HepG2 (cell line): ENCODE data around the gene PDRG1. TPM values are rescaled to one million over a fixed set of nuclear protein-coding genes. Genes with fewer than 3 reads are reported as not detected.

Experiments used
- AKAP8 ChIP-seq: sonication (generic); formaldehyde crosslinking; IDR thresholded peaks from 2 replicates; pipeline ENCODE4 v1.5.1; 2020; ENCODE audit warnings: mild to moderate bottlenecking, missing genetic modification reagents
- IKZF4 ChIP-seq: sonication (generic); formaldehyde crosslinking; IDR thresholded peaks from 2 replicates; pipeline ENCODE4 v1.5.1; 2020; ENCODE audit warnings: borderline replicate concordance, mild to moderate bottlenecking, low read depth, missing genetic modification reagents; ENCODE audit errors: not compliant biosample characterization
- MAFG ChIP-seq: sonication (generic); formaldehyde crosslinking; IDR thresholded peaks from 2 replicates; pipeline ENCODE4 v1.5.1; 2020; ENCODE audit warnings: mild to moderate bottlenecking, missing genetic modification reagents
- PAWR ChIP-seq: sonication (generic); formaldehyde crosslinking; IDR thresholded peaks from 2 replicates; pipeline ENCODE4 v1.4.0; 2020; ENCODE audit warnings: missing genetic modification reagents, mild to moderate bottlenecking, borderline replicate concordance
- TBX3 ChIP-seq: fragments of 450-650 bp; IDR thresholded peaks from 2 replicates; pipeline ENCODE4 v1.6.1; 2017; ENCODE audit warnings: antibody characterized with exemption, mild to moderate bottlenecking, inconsistent platforms, borderline replicate concordance
- U2AF1 ChIP-seq: fragments of 200-400 bp; formaldehyde crosslinking; optimal IDR thresholded peaks from 2 replicates; pipeline ENCODE3; 2017; ENCODE audit warnings: mild to moderate bottlenecking, low read depth, low read length
- ZKSCAN8 ChIP-seq: IDR thresholded peaks from 2 replicates; pipeline ENCODE4 v1.6.1; 2016; ENCODE audit warnings: borderline replicate concordance, missing genetic modification reagents, missing compliant biosample characterization
- ZNF256 ChIP-seq: sonication (generic); formaldehyde crosslinking; conservative IDR thresholded peaks from 2 replicates; pipeline ENCODE4 v1.4.0; 2020; ENCODE audit warnings: missing genetic modification reagents
- ZNF317 ChIP-seq: sonication (generic); formaldehyde crosslinking; IDR thresholded peaks from 2 replicates; pipeline ENCODE4 v1.5.0; 2020; ENCODE audit warnings: mild to moderate bottlenecking, missing genetic modification reagents
- ZNF329 ChIP-seq: sonication (generic); formaldehyde crosslinking; IDR thresholded peaks from 2 replicates; pipeline ENCODE4 v1.9.0; 2021; ENCODE audit warnings: low read depth, mild to moderate bottlenecking, missing genetic modification reagents
- ZNF34 ChIP-seq: sonication (generic); formaldehyde crosslinking; IDR thresholded peaks from 2 replicates; pipeline ENCODE4 v1.4.0; 2020; ENCODE audit warnings: mild to moderate bottlenecking, missing genetic modification reagents, borderline replicate concordance
- ZNF510 ChIP-seq: sonication (generic); formaldehyde crosslinking; IDR thresholded peaks from 2 replicates; pipeline ENCODE4 v1.4.0; 2020; ENCODE audit warnings: low read depth, mild to moderate bottlenecking, missing genetic modification reagents
- ZNF616 ChIP-seq: sonication (generic); formaldehyde crosslinking; IDR thresholded peaks from 2 replicates; pipeline ENCODE4 v1.5.0; 2020; ENCODE audit warnings: low read depth, mild to moderate bottlenecking, missing genetic modification reagents
- ZNF7 ChIP-seq: IDR thresholded peaks from 2 replicates; pipeline ENCODE4 v1.6.1; 2016; ENCODE audit warnings: missing biosample characterization, missing genetic modification reagents
- ZNF773 ChIP-seq: sonication (generic); formaldehyde crosslinking; IDR thresholded peaks from 2 replicates; pipeline ENCODE4 v1.4.0; 2020; ENCODE audit warnings: missing genetic modification reagents, borderline replicate concordance
- ZNF790 ChIP-seq: sonication (generic); formaldehyde crosslinking; IDR thresholded peaks from 2 replicates; pipeline ENCODE4 v1.8.0; 2022; ENCODE audit warnings: missing genetic modification reagents, mild to moderate bottlenecking, borderline replicate concordance
- ZNF839 ChIP-seq: sonication (generic); formaldehyde crosslinking; IDR thresholded peaks from 2 replicates; pipeline ENCODE4 v1.4.0; 2020; ENCODE audit warnings: missing genetic modification reagents, mild to moderate bottlenecking, borderline replicate concordance
- ZNF878 ChIP-seq: sonication (generic); formaldehyde crosslinking; IDR thresholded peaks from 2 replicates; pipeline ENCODE4 v1.8.1; 2023; ENCODE audit warnings: mild to moderate bottlenecking, missing genetic modification reagents, moderate library complexity
- polyA plus RNA-seq, 8 experiments: library from polyadenylated mRNA; depleted of rRNA in 3 of 8; stranded (reverse) in 7 of 8; unstranded in 1 of 8; fragments of >200 nt; fragmentation: Illumina TruSeq in 4 of 8; extraction: Trizol in 4 of 8; gene quantifications; 2 replicates each; pipeline versions ENCODE4 v1.2.1 to v1.2.3, GENCODE V29; 2011 to 2016; ENCODE audit warnings: low read depth in 4 of 8, missing spikeins in 1 of 8, mixed read lengths in 1 of 8; ENCODE audit not compliant: insufficient read depth in 1 of 8
- total RNA-seq, 5 experiments: library from RNA; depleted of rRNA; stranded (reverse); fragments of >200 nt; fragmentation: Illumina TruSeq; extraction: Trizol; gene quantifications; 2 replicates each; pipeline ENCODE4 v1.2.3, GENCODE V29; 2016; ENCODE audit warnings: low read depth in 1 of 5
- TF ChIP-seq, protein P1 (sequence below): sonication (generic); formaldehyde crosslinking; IDR thresholded peaks from 2 replicates; pipeline ENCODE4 v1.9.0; 2021; ENCODE audit warnings: mild to moderate bottlenecking, missing genetic modification reagents
- TF ChIP-seq, protein P2 (sequence below): sonication (generic); formaldehyde crosslinking; IDR thresholded peaks from 2 replicates; pipeline ENCODE4 v1.4.0; 2020; ENCODE audit warnings: missing genetic modification reagents, borderline replicate concordance
- TF ChIP-seq, protein P3 (sequence below): sonication (generic); formaldehyde crosslinking; IDR thresholded peaks from 2 replicates; pipeline ENCODE4 v1.5.0; 2020; ENCODE audit warnings: missing genetic modification reagents

Gene PDRG1
- total and polyA plus RNA-seq, 2 of the 13 experiments (the other 11 are each of a cell fraction or from before 2014, with no cell fraction given), result 16.6 to 18.0 TPM

DNA sequence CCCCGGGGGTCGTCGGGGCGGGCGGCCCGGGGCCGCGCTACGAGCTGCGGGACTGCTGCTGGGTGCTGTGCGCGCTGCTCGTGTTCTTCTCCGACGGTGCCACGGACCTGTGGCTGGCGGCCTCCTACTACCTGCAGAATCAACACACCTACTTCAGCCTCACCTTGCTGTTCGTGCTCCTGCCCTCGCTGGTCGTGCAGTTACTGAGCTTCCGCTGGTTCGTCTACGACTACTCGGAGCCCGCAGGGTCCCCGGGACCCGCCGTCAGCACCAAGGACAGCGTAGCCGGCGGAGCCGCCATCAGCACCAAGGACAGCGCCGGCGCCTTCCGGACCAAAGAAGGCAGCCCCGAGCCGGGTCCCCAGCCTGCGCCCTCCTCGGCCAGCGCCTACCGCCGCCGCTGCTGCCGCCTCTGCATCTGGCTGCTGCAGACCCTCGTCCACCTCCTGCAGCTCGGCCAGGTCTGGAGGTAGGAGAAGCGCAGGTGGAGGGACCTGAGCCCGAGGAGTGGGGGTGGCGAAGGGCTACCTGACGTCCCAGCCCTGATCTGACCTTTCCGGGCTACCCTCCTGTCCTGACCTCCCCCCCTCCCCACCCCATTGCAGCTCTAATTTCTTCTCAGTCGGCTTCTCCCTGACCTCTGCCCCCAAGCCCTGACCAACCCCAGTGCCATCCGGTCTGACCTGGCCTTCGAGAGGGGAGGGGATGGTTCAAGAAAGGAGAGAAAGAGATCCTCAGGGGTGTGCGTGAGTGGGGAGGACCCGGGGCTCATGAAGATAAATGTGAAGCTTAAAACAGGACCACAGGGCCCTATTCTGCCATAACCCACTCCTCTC lies 16.7 kb upstream of the PDRG1 start (continued):
- TF ChIP-seq ZNF616 (CRISPR knock-in tag) (peak; percentile 100), TBX3 (no peak), IKZF4 (peak; percentile 100), ZNF839 (CRISPR knock-in tag) (peak; percentile 100), AKAP8 (CRISPR knock-in tag) (peak; percentile 100), ZNF256 (CRISPR knock-in tag) (peak; percentile 100), ZKSCAN8 (CRISPR knock-in tag) (peak; percentile 100), ZNF878 (CRISPR knock-in tag) (peak; percentile 100), ZNF329 (CRISPR knock-in tag) (peak; percentile 99), ZNF317 (peak; percentile 99), PAWR (peak; percentile 100), ZNF34 (peak; percentile 100), MAFG (CRISPR knock-in tag) (peak; percentile 98), ZNF790 (CRISPR knock-in tag) (peak; percentile 100), ZNF510 (peak; percentile 100), ZNF773 (CRISPR knock-in tag) (peak; percentile 100), U2AF1 (no peak), ZNF7 (CRISPR knock-in tag) (peak; percentile 99)
- TF ChIP-seq, protein P1, sequence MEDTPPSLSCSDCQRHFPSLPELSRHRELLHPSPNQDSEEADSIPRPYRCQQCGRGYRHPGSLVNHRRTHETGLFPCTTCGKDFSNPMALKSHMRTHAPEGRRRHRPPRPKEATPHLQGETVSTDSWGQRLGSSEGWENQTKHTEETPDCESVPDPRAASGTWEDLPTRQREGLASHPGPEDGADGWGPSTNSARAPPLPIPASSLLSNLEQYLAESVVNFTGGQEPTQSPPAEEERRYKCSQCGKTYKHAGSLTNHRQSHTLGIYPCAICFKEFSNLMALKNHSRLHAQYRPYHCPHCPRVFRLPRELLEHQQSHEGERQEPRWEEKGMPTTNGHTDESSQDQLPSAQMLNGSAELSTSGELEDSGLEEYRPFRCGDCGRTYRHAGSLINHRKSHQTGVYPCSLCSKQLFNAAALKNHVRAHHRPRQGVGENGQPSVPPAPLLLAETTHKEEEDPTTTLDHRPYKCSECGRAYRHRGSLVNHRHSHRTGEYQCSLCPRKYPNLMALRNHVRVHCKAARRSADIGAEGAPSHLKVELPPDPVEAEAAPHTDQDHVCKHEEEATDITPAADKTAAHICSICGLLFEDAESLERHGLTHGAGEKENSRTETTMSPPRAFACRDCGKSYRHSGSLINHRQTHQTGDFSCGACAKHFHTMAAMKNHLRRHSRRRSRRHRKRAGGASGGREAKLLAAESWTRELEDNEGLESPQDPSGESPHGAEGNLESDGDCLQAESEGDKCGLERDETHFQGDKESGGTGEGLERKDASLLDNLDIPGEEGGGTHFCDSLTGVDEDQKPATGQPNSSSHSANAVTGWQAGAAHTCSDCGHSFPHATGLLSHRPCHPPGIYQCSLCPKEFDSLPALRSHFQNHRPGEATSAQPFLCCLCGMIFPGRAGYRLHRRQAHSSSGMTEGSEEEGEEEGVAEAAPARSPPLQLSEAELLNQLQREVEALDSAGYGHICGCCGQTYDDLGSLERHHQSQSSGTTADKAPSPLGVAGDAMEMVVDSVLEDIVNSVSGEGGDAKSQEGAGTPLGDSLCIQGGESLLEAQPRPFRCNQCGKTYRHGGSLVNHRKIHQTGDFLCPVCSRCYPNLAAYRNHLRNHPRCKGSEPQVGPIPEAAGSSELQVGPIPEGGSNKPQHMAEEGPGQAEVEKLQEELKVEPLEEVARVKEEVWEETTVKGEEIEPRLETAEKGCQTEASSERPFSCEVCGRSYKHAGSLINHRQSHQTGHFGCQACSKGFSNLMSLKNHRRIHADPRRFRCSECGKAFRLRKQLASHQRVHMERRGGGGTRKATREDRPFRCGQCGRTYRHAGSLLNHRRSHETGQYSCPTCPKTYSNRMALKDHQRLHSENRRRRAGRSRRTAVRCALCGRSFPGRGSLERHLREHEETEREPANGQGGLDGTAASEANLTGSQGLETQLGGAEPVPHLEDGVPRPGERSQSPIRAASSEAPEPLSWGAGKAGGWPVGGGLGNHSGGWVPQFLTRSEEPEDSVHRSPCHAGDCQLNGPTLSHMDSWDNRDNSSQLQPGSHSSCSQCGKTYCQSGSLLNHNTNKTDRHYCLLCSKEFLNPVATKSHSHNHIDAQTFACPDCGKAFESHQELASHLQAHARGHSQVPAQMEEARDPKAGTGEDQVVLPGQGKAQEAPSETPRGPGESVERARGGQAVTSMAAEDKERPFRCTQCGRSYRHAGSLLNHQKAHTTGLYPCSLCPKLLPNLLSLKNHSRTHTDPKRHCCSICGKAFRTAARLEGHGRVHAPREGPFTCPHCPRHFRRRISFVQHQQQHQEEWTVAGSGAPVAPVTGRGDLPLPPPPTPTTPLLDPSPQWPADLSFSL (CRISPR knock-in tag), result peak; percentile 98
- TF ChIP-seq, protein P2, sequence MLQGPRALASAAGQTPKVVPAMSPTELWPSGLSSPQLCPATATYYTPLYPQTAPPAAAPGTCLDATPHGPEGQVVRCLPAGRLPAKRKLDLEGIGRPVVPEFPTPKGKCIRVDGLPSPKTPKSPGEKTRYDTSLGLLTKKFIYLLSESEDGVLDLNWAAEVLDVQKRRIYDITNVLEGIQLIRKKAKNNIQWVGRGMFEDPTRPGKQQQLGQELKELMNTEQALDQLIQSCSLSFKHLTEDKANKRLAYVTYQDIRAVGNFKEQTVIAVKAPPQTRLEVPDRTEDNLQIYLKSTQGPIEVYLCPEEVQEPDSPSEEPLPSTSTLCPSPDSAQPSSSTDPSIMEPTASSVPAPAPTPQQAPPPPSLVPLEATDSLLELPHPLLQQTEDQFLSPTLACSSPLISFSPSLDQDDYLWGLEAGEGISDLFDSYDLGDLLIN (CRISPR knock-in tag), result peak; percentile 100; the same call in 1 of the 2 replicates
- TF ChIP-seq, protein P3, sequence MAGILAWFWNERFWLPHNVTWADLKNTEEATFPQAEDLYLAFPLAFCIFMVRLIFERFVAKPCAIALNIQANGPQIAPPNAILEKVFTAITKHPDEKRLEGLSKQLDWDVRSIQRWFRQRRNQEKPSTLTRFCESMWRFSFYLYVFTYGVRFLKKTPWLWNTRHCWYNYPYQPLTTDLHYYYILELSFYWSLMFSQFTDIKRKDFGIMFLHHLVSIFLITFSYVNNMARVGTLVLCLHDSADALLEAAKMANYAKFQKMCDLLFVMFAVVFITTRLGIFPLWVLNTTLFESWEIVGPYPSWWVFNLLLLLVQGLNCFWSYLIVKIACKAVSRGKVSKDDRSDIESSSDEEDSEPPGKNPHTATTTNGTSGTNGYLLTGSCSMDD, result peak; percentile 100
